Occipital lobe (tissue), 2 donors: Measurements from ENCODE around the gene BBS9. TPM values are rescaled to one million over a fixed set of nuclear protein-coding genes. Genes with fewer than 3 reads are reported as not detected.
"Not testable (repeated sequence)": the region's sequence is repeated elsewhere in the genome, so short reads cannot be mapped to it uniquely, and the experiment has no call there.

ENCODE experiments used
- DNase-seq: peaks from one replicate; lab custom pipeline; 2025; lab: John Stamatoyannopoulos, UW
- total RNA-seq: library from RNA; depleted of rRNA; stranded (reverse); fragments of >200 nt; gene quantifications from one replicate; pipeline ENCODE4 v1.2.3, GENCODE V29; 2014

Gene BBS9
- total RNA-seq = 103 TPM

DNA sequence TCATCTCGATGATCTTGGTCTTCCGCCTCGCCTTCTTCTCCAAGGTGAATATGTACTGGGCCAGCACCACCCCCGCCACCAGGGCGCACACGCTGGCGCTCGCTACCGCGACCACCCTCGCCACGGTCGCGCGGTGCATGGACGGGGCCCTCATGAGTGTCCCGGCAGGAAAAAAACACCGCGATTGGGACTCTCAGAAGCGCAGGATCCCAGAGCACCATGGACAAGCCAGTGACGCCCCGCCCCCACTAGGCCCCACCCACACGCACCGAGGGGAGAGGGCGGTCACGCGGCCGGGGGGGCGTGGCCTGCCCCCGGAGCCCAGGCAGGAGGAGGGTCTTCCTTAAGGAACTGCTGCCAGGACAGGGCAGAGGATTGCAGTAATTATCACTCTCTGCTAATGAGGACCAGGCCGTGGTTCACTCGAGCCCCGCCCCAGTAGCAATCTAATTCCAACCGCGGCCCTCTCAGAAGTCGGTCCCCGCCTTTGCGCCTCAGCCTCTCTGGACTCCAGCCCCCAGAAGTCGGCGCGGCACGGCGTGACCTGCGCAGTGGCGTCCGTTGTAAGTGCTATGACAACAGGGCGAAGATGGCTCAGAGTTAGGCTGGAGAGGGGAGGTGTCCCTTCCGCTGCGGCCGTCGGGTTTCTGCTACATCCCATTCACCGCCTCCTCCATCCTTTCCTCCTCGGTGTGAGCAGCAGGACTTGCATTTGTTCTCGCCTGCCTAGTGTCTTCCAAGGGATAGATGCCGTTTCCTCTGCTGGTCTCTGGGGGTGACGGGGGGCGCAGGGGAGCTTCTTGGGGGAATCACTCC is at the start of gene BBS9:
Gene BBS9, plus strand, starts transcription at position 575 of the 816 bp plus-strand sequence. CDS start 16,689 bp downstream, outside the sequence.
- peak; percentile 96 for DNase-seq

DNA sequence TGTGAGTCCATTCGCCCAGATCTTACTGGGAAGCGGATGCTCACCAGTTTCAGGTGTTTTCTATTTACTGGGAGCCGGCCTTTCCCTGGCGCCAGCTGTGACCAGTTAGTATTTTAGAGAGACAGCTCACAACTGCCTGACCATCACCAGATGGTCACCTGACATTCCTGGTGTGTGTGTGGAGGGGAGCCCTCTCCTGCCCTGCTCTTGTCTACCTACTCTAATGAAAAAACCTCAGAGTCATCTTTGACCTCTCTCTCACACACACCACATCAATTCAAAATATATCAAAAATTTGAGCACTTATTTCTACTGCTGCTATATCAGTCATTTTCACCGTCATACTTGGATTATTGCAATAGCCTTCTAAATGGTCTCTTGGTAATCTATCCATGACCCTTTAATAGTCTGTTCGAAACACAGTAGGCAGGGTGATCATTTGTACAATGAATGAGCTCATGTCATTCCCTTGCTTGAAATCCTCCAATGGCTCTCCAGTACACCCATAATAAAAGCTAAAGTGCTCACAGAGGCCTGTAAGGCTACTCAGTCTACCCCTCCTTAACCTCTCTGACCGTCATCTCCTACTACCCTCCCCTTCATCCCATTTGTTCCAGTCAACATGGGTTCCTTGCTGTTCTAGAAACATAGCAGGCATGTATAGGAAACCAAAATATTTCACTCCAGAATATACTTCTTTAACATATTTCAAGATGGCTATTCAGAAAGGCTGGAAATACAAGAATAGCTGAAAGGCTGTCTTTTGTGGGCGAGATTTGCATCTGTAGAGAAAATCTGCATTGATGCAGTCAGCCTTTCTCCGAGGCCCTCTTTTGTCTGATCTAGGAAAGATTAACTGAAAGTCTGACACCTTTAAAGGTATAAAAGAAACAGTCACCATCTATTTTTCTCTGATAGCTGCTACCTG is 49.3 kb upstream of the BBS9 start:
- no peak for DNase-seq

- DNase-seq = no peak
Measured at GRCh38 chr7:33087356-33087755, 42.0 kb upstream of the BBS9 start.

- DNase-seq = no peak
Measured at GRCh38 chr7:33087858-33088257, 41.5 kb upstream of the BBS9 start.

DNA sequence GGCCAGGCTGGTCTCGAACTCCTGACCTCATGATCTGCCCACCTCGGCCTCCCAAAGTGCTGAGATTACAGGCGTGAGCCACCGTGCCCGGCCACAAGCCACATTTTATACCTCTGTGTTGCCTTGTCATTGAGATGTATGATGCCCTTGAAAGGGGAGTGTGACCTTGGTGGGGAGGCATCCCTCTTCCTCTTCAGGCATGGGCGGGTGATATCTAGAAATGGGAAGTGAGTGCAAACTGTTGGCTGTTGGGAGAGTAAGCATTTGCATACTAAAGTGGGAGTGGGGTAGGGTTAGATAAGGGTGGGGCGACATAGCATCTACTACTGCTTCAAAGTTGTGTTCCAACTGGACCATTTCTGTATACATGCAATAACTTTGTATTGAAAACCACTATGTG is 40.2 kb upstream of the BBS9 start:
- DNase-seq = no peak

DNA sequence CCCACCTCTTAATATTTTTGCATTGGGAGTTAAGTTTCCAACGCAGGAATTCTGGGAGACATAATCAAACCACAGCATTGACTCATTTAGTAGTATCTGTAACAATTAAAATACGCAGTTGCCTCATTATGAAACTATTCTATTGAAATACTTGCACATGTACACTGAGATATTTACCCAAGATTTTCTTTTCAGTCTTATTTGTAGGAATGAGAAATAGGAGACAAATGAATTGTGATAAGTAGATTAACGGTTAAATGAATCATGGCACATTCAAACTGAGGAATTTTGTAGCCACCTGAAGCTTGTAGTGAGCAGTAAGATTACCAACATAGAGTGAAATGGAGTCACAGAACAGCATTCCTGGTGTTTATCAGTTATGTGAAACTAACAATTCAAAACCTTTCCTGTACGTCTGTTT is 38.2 kb upstream of the BBS9 start:
- DNase-seq = no peak

GRCh38 chr7:33091641-33092191 is 37.6 kb upstream of the BBS9 start:
- DNase-seq = no peak

DNA sequence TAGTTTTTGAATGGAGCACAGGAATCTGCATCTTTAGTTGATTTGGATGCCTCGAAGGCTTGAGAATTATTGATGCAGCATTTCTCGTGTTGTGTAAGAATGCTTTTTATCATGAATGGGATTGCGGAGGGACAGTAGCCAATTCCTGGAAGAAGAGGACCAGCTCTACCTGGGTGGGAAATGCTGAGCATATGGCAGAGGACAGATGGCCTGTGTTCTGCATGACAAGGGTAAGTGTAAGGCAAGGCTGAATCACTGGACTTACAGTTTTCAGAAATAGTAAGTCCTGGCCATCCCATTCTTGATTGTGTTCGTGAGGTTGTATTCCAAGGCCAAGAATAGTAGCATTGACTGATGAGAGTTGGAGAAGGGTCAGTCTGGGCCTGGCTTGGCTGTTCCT is 36.1 kb upstream of the BBS9 start:
- DNase-seq = no peak

- not testable (repeated sequence) for DNase-seq
Measured at GRCh38 chr7:33094745-33095275, 34.6 kb upstream of the BBS9 start.

GRCh38 chr7:33099154-33099940 is 30.0 kb upstream of the BBS9 start:
- no peak for DNase-seq

DNA sequence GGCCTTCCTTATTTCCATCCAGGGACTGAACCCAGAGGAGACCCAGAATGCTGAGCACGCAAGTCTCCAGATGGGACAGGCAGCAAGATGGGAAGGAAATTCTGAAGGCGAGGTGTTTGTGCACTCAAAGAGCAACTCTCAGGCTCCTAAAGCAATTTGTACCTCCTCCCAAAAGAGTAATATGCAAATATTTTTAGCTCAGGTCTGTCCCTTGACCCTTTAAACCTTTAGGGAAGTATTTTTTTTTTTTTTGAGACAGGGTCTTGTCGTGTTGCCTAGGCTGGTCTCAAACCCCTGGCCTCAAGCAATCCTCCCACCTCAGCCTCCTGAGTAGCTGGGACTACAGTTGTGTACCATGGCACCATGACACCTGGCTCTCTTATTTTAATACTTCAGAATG is 28.6 kb upstream of the BBS9 start:
- DNase-seq = no peak

DNA sequence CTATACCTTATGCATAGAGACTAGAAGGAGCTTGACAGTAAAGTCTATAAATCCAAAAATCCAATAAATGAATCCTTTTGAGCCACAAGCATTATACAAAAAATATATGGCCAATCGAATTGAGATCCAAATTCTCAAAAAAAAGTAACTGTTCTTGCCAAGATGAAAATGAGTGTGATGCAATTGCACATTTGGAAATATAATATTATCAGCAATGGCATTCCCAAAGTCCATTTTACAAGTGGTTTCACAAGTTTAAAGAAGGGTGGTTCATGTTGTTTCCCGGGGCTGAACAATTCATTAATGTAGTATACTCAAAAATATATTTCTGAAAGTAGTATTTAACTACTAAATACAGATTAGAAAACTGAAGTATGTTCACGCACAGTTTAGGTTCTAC is 27.5 kb upstream of the BBS9 start:
- no peak for DNase-seq

DNA sequence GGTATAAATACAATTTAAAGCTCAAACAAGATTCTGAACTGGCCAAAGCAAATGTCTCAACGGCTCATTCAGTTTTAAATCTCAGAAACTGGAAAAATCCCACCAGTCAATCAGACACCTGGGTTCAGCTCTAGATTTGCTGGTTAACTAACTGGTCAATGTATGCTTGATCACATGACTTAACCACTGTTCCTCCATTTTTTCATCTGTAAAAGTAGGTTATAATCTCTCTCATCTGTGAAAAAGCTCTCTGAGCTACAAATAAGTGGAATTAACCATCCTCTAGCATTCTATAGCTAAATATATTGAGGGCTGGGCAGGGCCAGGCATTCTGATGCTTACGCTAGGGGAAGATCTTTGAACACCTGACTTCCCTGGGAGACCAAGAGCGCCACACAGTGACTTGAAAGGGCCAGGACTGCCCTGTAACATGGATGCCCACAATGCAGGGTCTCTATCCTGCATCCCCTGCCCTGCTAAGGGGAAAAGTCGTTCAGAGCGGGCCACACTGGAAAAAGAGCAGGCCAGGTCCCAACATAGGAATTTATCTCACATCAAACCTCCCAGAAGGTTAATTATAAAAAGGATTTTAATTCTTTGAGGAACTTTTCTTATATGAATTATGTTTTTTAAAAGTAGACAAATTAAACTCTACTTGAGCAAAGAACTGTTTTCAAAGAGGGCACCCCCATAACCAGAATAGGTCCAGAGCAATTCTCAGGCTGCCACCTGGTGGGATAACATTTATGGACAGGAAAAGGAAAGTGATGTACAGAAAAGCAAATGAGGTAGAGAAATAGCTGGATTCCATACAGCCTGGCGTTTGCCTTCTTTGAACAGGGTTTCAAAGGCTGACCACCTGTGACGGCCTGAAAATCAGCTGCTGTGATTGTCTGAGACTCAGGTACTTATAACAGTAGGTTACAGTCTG is 22.0 kb upstream of the BBS9 start:
- no peak for DNase-seq

- DNase-seq = no peak
Measured at GRCh38 chr7:33108554-33109004, 20.8 kb upstream of the BBS9 start.

DNA sequence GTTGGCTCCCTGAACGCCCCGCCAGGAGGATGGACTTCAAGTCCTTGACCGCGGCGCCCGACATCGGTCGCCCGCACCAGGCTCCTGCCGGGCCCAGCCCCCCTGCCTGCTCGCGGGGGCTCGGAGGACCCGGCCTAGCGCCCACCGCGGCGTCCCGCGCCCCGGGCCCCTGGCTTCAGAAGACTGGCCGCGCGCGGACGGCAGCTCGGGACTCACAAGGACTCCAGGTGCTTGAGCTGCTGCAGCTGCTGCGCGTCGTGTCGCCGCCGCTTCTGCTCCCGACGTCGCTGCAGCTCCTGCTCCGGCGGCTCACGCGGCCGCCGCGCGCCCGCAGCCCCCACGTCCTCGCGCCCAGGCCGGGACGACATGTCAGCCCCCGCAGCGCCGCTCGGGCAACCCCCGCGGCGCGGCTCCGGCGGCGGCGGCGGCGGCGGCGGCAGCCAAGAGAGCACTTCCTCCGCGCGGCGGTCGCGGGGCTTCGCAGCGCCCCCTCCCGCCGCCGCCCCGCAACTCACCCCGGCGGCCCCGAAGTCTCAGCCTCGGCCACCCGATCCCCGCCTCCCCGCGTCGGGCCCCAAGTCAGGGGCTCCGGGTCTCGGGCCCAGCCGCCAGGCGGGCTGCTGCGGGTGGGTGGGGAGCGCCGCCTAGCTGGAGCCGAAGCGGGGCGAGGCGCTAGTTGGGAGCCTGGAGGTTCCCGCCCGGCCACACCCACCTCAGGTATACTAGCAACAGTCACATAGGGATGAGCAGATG is 20.2 kb upstream of the BBS9 start, which contains the start of gene RP9:
Gene RP9, minus strand, starts transcription at position 400 of the 753 bp plus-strand sequence. Its CDS starts 32 bp downstream, at position 368.
- DNase-seq = peak; percentile 64

GRCh38 chr7:33109758-33110238 is 19.6 kb upstream of the BBS9 start:
- DNase-seq = no peak

DNA sequence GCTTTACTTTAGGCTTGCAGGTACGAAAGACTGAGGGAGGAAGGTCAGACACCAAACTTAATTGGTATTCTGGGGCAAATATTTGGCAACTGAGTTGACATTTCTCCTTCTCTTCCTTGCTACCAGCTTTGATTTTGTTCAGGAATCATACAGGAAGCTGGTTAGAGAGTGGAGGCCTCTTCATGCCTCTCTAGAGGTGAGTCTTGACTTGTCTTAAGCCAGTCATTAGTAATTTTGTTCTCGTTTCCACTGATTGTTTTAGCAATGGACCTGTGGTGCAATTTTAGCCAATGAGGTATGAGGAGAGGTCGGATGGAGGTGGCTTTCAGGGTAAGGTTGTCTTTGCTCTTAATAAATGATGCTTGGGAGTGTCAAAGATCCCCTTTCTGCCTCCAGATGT is 17.8 kb upstream of the BBS9 start:
- DNase-seq = no peak

DNA sequence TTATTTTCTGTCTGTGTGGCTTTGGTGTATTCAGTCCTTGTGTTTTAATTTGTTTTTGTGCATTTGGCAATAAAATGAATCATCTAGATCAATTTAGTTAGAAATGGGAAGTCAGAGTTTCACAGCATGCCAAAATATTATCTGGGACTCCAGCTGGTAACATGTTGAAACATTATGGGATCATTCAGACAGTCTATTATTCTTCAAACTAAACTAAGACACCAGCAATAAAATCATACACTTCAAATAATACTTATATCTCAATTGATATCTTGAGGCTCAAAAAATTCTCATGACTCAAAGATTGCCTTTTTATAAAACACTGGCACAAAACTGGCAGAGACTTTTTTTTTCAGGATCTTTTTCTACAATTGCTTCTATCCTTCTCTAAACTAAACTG is 14.4 kb upstream of the BBS9 start:
- no peak for DNase-seq

DNA sequence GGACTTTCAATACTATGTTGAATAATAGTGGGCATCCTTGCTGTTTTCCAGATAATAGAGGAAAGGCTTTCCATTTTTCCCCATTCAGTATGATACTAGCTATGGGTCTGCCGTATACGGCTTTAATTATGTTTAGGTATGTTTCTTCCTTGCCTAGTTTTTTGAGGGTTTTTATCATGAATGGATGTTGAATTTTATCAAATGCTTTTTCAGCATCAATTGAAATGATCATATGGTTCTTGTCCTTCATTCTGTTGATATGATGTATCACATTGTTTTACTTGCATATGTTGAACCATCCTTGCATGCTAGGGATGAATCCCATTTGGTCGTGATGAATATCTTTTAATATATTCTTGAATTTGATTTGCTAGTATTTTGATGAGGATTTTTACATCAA is 11.0 kb upstream of the BBS9 start:
- no peak for DNase-seq
